ENCODE data around the gene PCYT1A. TPM values are rescaled to one million over a fixed set of nuclear protein-coding genes. Genes with fewer than 3 reads are reported as not detected.
A peak's percentile ranks its signal among the peaks of the same experiment; 100 is the strongest.

The PCYT1A gene
- total and polyA plus RNA-seq, 2 of the 13 experiments (the other 11 are each of a cell fraction or from before 2014, with no cell fraction given), result 26.4 to 45.3 TPM

DNA sequence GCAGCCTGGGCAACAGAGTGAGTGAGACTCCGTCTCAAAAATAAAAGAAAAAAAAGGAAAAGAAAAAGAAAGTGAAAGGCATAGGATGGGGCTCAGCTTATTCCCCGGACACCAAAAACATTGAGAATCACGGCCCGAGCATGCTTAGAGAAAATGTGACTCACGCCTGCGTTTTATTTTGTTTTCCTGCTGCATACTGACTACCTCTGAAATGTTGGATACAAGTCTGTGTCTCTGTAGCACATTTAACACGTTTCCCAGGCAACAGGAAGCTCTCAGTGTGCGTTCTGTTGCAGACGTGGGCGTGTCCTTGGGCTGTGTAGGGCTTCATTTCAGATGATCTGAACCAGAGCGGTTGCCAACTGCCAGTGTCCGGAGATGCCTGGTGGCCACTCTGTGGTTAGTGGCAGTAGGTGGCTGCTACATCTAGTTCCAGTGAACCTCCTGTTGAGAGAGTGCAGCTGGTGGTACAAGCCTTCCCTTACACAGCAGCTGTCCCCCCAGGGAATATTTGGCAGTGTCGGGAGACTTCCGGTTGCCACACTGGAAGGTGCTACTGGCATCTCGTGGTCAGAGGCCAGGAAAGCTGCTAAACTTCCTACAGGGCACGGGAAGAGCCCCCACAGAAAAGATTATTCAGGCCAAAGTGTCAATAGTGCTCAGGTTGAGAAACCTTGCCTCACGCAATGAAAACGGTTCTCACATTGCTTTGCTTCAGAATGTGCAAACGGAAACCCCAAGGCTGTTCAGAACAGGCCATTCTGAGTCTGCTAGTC is 68.1 kb downstream of the PCYT1A start (continued):
- TF ChIP-seq IRF9 (CRISPR knock-in tag; IDR thresholded peaks at IDR 0.05; ENCODE audit: borderline replicate concordance) (no peak), ZNF766 (CRISPR knock-in tag; IDR thresholded peaks at IDR 0.05; ENCODE audit: borderline replicate concordance) (no peak), ZNF460 (CRISPR knock-in tag; IDR thresholded peaks at IDR 0.05; ENCODE audit: borderline replicate concordance) (no peak), ZFP36L1 (CRISPR knock-in tag; IDR thresholded peaks at IDR 0.05) (no peak), REST (IDR thresholded peaks at IDR 0.05; ENCODE audit: borderline replicate concordance in 1 of 2, low read depth in 1 of 2, low read length in 2 of 2) (no peak), ATRX (CRISPR knock-in tag; IDR thresholded peaks at IDR 0.05; ENCODE audit: borderline replicate concordance) (no peak), IRF2 (CRISPR knock-in tag; IDR thresholded peaks at IDR 0.05) (no peak), ATF4 (CRISPR knock-in tag; IDR thresholded peaks at IDR 0.05) (no peak), PAXIP1 (CRISPR knock-in tag; conservative IDR thresholded peaks at IDR 0.05) (peak; percentile 21; the same call in 1 of the 2 replicates), TFDP2 (CRISPR knock-in tag; IDR thresholded peaks at IDR 0.05) (no peak), ZNF484 (CRISPR knock-in tag; IDR thresholded peaks at IDR 0.05; ENCODE audit: borderline replicate concordance, low read depth) (no peak), MAF1 (CRISPR knock-in tag; IDR thresholded peaks at IDR 0.05; ENCODE audit: borderline replicate concordance) (no peak), RXRA (CRISPR knock-in tag; IDR thresholded peaks at IDR 0.05) (no peak), MXD3 (CRISPR knock-in tag; IDR thresholded peaks at IDR 0.05) (no peak), CCAR2 (optimal IDR thresholded peaks at IDR 0.05; ENCODE audit: low read depth, low read length) (no peak)
- TF ChIP-seq, protein P1, sequence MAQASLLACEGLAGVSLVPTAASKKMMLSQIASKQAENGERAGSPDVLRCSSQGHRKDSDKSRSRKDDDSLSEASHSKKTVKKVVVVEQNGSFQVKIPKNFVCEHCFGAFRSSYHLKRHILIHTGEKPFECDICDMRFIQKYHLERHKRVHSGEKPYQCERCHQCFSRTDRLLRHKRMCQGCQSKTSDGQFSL (CRISPR knock-in tag; IDR thresholded peaks at IDR 0.05), result no peak
